ENCODE data around the gene C12orf76.
"Not testable (repeated sequence)": the region's sequence is repeated elsewhere in the genome, so short reads cannot be mapped to it uniquely, and the experiment has no call there.

The C12orf76 gene

GRCh38 chr12:110055375-110056352 lies 7.3 kb upstream of the C12orf76 start (continued):
- TF ChIP-seq PRDM10 (tag by site-specific recombination; IDR thresholded peaks at IDR 0.05) (peak; percentile 54; the same call in 1 of the 2 replicates), ZNF10 (tag by site-specific recombination; IDR thresholded peaks at IDR 0.05) (peak; percentile 34; the same call in 1 of the 2 replicates), GLIS1 (tag by site-specific recombination; IDR thresholded peaks at IDR 0.05) (peak; percentile 23; the same call in 1 of the 2 replicates), WT1 (tag by site-specific recombination; IDR thresholded peaks at IDR 0.05) (0 out of 2 replicates have a peak, but pooled peaks have one; percentile 16), ZNF362 (tag by site-specific recombination; IDR thresholded peaks at IDR 0.05) (peak; percentile 48; the same call in 1 of the 2 replicates), ZNF600 (tag by site-specific recombination; IDR thresholded peaks at IDR 0.05) (peak; percentile 78), EGR2 (tag by site-specific recombination; IDR thresholded peaks at IDR 0.05; ENCODE audit: low read depth) (peak; percentile 16; the same call in 1 of the 2 replicates), ZBTB48 (tag by site-specific recombination; IDR thresholded peaks at IDR 0.05) (peak; percentile 44), ZNF394 (tag by site-specific recombination; IDR thresholded peaks at IDR 0.05; ENCODE audit: borderline replicate concordance) (peak; percentile 45; the same call in 1 of the 2 replicates), ZNF664 (tag by site-specific recombination; IDR thresholded peaks at IDR 0.05) (peak; percentile 33; the same call in 1 of the 2 replicates), PATZ1 (tag by site-specific recombination; IDR thresholded peaks at IDR 0.05) (peak; percentile 38; the same call in 1 of the 2 replicates)

GRCh38 chr12:110050927-110051326 lies 2.6 kb upstream of the C12orf76 start:
- CTCF ChIA-PET: no interaction called here

GRCh38 chr12:110049666-110050065 lies 1.3 kb upstream of the C12orf76 start:
- H3K27ac ChIP-seq (ENCODE audit: extremely low read depth, low read depth, low read length); CTCF ChIA-PET: not testable (repeated sequence)

More at GRCh38 chr12:110050927-110051326, 2.6 kb upstream of the C12orf76 start:
- H3K36me3 ChIP-seq (ENCODE audit: control insufficient read depth in 2 of 2, insufficient read depth in 1 of 2, low read length in 2 of 2): no peaks in the 10 kb centered on the region; a peak in 1 of 3 replicates
- no peaks in the 10 kb centered on the region; the same call in 1 of the 2 replicates for H3K4me1 ChIP-seq (ENCODE audit: control insufficient read depth, insufficient read depth, low read length)
- H3K9me3 ChIP-seq (ENCODE audit: control insufficient read depth, insufficient read depth, low read depth, low read length): no peaks in the 10 kb centered on the region
- POLR2A ChIA-PET: no interaction called here
- no peak for TF ChIP-seq ZNF155 (tag by site-specific recombination; IDR thresholded peaks at IDR 0.05)
- H3K27ac ChIP-seq (ENCODE audit: extremely low read depth, low read depth, low read length): no peak overlapping the region
- no peak overlapping the region for H3K4me3 ChIP-seq (ENCODE audit: low read depth, low read length)

GRCh38 chr12:110049034-110049433 lies 712 bp upstream of the C12orf76 start:
- H3K4me1 ChIP-seq (ENCODE audit: control insufficient read depth, insufficient read depth, low read length); POLR2A ChIA-PET: not testable (repeated sequence)

More at GRCh38 chr12:110049666-110050065, 1.3 kb upstream of the C12orf76 start:
- H3K4me3 ChIP-seq (ENCODE audit: low read depth, low read length); POLR2A ChIA-PET; H3K9me3 ChIP-seq (ENCODE audit: control insufficient read depth, insufficient read depth, low read depth, low read length); H3K4me1 ChIP-seq (ENCODE audit: control insufficient read depth, insufficient read depth, low read length); H3K36me3 ChIP-seq (ENCODE audit: control insufficient read depth in 2 of 2, insufficient read depth in 1 of 2, low read length in 2 of 2): not testable (repeated sequence)

More at GRCh38 chr12:110049034-110049433, 712 bp upstream of the C12orf76 start:
- H3K9me3 ChIP-seq (ENCODE audit: control insufficient read depth, insufficient read depth, low read depth, low read length); H3K36me3 ChIP-seq (ENCODE audit: control insufficient read depth in 2 of 2, insufficient read depth in 1 of 2, low read length in 2 of 2); CTCF ChIA-PET: not testable (repeated sequence)
- peak overlapping the region; percentile 35 for H3K27ac ChIP-seq (ENCODE audit: extremely low read depth, low read depth, low read length)
- H3K4me3 ChIP-seq (ENCODE audit: low read depth, low read length): peak overlapping the region; percentile 71
